Spleen (tissue), 11 donors: ENCODE measurements around the gene TTLL11. TPM values are rescaled to one million over a fixed set of nuclear protein-coding genes. Genes with fewer than 3 reads are reported as not detected.

Experiments
- DNase-seq: peaks from one replicate; pipeline ENCODE4 v3.0.0-alpha.2; 2020
- H3K27ac ChIP-seq, 8 donors: fragments of 200-600 bp; sonication (generic) in 7 of 8; 1 replicate in 4 of 8; 2 replicates in 4 of 8; pipeline versions ENCODE4 v1.5.0 to v1.8.0; 2016 to 2021; ENCODE audit warnings: inconsistent platforms in 4 of 8, mild to moderate bottlenecking in 4 of 8, moderate library complexity in 1 of 8
- H3K27me3 ChIP-seq, 7 donors: fragments of 200-600 bp; sonication (generic) in 6 of 7; replicated peaks in 1 of 7; 1 replicate in 4 of 7; 2 replicates in 3 of 7; pipeline versions ENCODE4 v1.5.0 to v1.8.0; 2016 to 2021; ENCODE audit warnings: inconsistent platforms in 3 of 7, mild to moderate bottlenecking in 1 of 7
- H3K36me3 ChIP-seq, 6 donors: fragments of 200-600 bp; sonication (generic) in 5 of 6; 1 replicate in 4 of 6; 2 replicates in 2 of 6; pipeline versions ENCODE4 v1.5.0 to v1.8.0; 2016 to 2021; ENCODE audit warnings: inconsistent platforms in 2 of 6
- H3K4me1 ChIP-seq, 6 donors: fragments of 200-600 bp; sonication (generic) in 5 of 6; 1 replicate in 3 of 6; 2 replicates in 3 of 6; pipeline versions ENCODE4 v1.5.0 to v1.8.0; 2016 to 2021; ENCODE audit warnings: inconsistent platforms in 3 of 6
- H3K4me3 ChIP-seq, 8 donors: fragments of 200-600 bp; sonication (generic) in 7 of 8; 1 replicate in 4 of 8; 2 replicates in 4 of 8; pipeline versions ENCODE4 v1.5.0 to v1.8.0; 2016 to 2021; ENCODE audit warnings: inconsistent platforms in 4 of 8, mild to moderate bottlenecking in 4 of 8, moderate library complexity in 2 of 8
- H3K9me3 ChIP-seq, 8 donors: fragments of 200-600 bp; sonication (generic) in 7 of 8; 1 replicate in 4 of 8; 2 replicates in 4 of 8; pipeline versions ENCODE4 v1.5.0 to v1.8.0; 2016 to 2021; ENCODE audit warnings: inconsistent platforms in 4 of 8
- CTCF ChIP-seq, 11 experiments: fragments of 200-600 bp in 7 of 11; fragments of 450-650 bp in 4 of 11; sonication (generic) in 4 of 11; IDR thresholded peaks in 8 of 11; conservative IDR thresholded peaks in 3 of 11; 1 replicate in 7 of 11; 2 replicates in 4 of 11; pipeline versions ENCODE4 v1.4.0 to v1.8.0; 2016 to 2021; ENCODE audit warnings: antibody characterized with exemption in 11 of 11, inconsistent platforms in 4 of 11, mild to moderate bottlenecking in 1 of 11
- POLR2A ChIP-seq, 3 donors: fragments of 450-650 bp; IDR thresholded peaks; one replicate each; pipeline ENCODE4 v1.5.1; 2017; ENCODE audit warnings: antibody characterized with exemption in 3 of 3, mild to moderate bottlenecking in 1 of 3
- POLR2AphosphoS5 ChIP-seq, 3 donors: sonication (generic); formaldehyde crosslinking; IDR thresholded peaks; one replicate each; pipeline ENCODE4 v1.5.1; 2017; ENCODE audit warnings: antibody characterized with exemption in 3 of 3
- whole genome bisulfite sequencing, 5 donors: extraction: QIAGEN DNeasy Blood & Tissue Kit in 3 of 5; methylation state at CpG; one replicate each; pipeline versions ENCODE4 v1.1.5 to v1.1.7; 2013 to 2018; 5-methylcytosine and 5-hydroxymethylcytosine counted together
- intact Hi-C: fragments of 100-400 bp; cut with DNase I; formaldehyde crosslinking; loops from one replicate; pipeline ENCODE4 v1.15.0; 2023; ENCODE audit warnings: low total_unique reads
- polyA plus RNA-seq, 3 donors: library from polyadenylated mRNA; stranded (reverse); fragments of 200-250 nt; gene quantifications; one replicate each; pipeline ENCODE4 v1.2.1, GENCODE V29; 2013
- total RNA-seq, 7 donors: library from RNA; depleted of rRNA in 3 of 7; stranded (reverse); fragments of >200 nt in 3 of 7; fragmentation: NEBNext Ultra II Directional in 4 of 7; extraction: Animal tissue kit (Norgen Biotek cat#: 25700) in 4 of 7; gene quantifications; one replicate each; pipeline versions ENCODE4 v1.1.0 to v1.2.1, GENCODE V29; 2016 to 2021
- donor health status: healthy with polysubstance abuse.
- donor health status: DM: no; HTN: no; CAD: no; lungs with moderate emphysema.
- donor health status: DM: no; HTN: no; CAD: no.
- donor health status: Bipolar disorder and iron deficiency.
- donor health status: healthy.
- donor health status: DM: no; HTN: no; CAD: no.
- donor health status: DM: yes; HTN: yes; CAD: no.

TTLL11 gene
- total and polyA plus RNA-seq, 10 donors, result 1.6 to 12.8 (median 7.3) TPM

GRCh38 chr9:121782514-121783110 lies 310.5 kb downstream of the TTLL11 start:
- Histone ChIP-seq H3K4me1 (peaks cover 0 to 37% (median 13%) of the 10 kb centered on the region in 6 donors), H3K4me3 (no peak overlapping the region), H3K27ac (no peak overlapping the region), H3K9me3 (peaks cover 0 to 9% (median 0%) of the 10 kb centered on the region in 8 donors), H3K36me3 (peaks cover 0 to 72% (median 22%) of the 10 kb centered on the region in 6 donors), H3K27me3 (no peaks in the 10 kb centered on the region)
- no peak for DNase-seq
- no peak for TF ChIP-seq POLR2AphosphoS5 (IDR thresholded peaks at IDR 0.05)
- no peak for TF ChIP-seq CTCF (IDR thresholded peaks at IDR 0.05 in 8 of 11, conservative IDR thresholded peaks at IDR 0.05 in 3 of 11)
- TF ChIP-seq POLR2A (IDR thresholded peaks at IDR 0.05), result no peak
- intact Hi-C loops, result no loop called here
- 87 to 97% (median 89%) methylated on average over 8 to 17 of the region's 17 CpGs for WGBS, 5 donors

- Histone ChIP-seq H3K4me1 (peaks cover 0 to 37% (median 13%) of the 10 kb centered on the region in 6 donors), H3K9me3 (peaks cover 0 to 9% (median 0%) of the 10 kb centered on the region in 8 donors), H3K36me3 (peaks cover 0 to 79% (median 22%) of the 10 kb centered on the region in 6 donors), H3K4me3 (no peak overlapping the region), H3K27me3 (no peaks in the 10 kb centered on the region), H3K27ac (no peak overlapping the region)
- DNase-seq, result no peak
- no peak for TF ChIP-seq POLR2AphosphoS5 (IDR thresholded peaks at IDR 0.05)
- no peak for TF ChIP-seq CTCF (IDR thresholded peaks at IDR 0.05 in 8 of 11, conservative IDR thresholded peaks at IDR 0.05 in 3 of 11)
- no peak for TF ChIP-seq POLR2A (IDR thresholded peaks at IDR 0.05)
- intact Hi-C loops, result no loop called here
- 92 to 95% (median 93%) methylated on average over 17 of the region's 17 CpGs for WGBS, 5 donors
These were observed 311.2 kb downstream of the TTLL11 start for GRCh38 chr9:121781701-121782464.

- no peak overlapping the region for H3K4me3 ChIP-seq
- 79 to 96% (median 92%) methylated on average over 8 of the region's 8 CpGs for WGBS, 5 donors
- intact Hi-C loops, result no loop called here
- peaks cover 0 to 37% (median 13%) of the 10 kb centered on the region in 6 donors for H3K4me1 ChIP-seq
- H3K27me3 ChIP-seq, result no peaks in the 10 kb centered on the region
- peaks cover 0 to 87% (median 28%) of the 10 kb centered on the region in 6 donors for H3K36me3 ChIP-seq
- peaks cover 0 to 9% (median 0%) of the 10 kb centered on the region in 8 donors for H3K9me3 ChIP-seq
- no peak for DNase-seq
- TF ChIP-seq POLR2A (IDR thresholded peaks at IDR 0.05) (no peak), POLR2AphosphoS5 (IDR thresholded peaks at IDR 0.05) (no peak), CTCF (IDR thresholded peaks at IDR 0.05 in 8 of 11, conservative IDR thresholded peaks at IDR 0.05 in 3 of 11) (no peak)
- H3K27ac ChIP-seq, result no peak overlapping the region
These were observed 312.0 kb downstream of the TTLL11 start for GRCh38 chr9:121781145-121781548.
